HepG2 (cell line): ENCODE measurements around the gene PYGB. TPM values are rescaled to one million over a fixed set of nuclear protein-coding genes. Genes with fewer than 3 reads are reported as not detected.
A peak's percentile ranks its signal among the peaks of the same experiment; 100 is the strongest.

ENCODE experiments used
- ARNTL ChIP-seq: sonication (generic); formaldehyde crosslinking; IDR thresholded peaks from 2 replicates; pipeline ENCODE4 v1.4.0; 2020; ENCODE audit warnings: mild to moderate bottlenecking, missing genetic modification reagents
- DPF2 ChIP-seq: sonication (generic); formaldehyde crosslinking; IDR thresholded peaks from 2 replicates; pipeline ENCODE4 v1.4.0; 2020; ENCODE audit warnings: mild to moderate bottlenecking, low read depth, missing genetic modification reagents, borderline replicate concordance
- FOSL2 ChIP-seq: sonication (generic); formaldehyde crosslinking; IDR thresholded peaks from 2 replicates; pipeline ENCODE4 v1.4.0; 2020; ENCODE audit warnings: missing genetic modification reagents
- HNRNPLL ChIP-seq: fragments of 200-400 bp; formaldehyde crosslinking; IDR thresholded peaks from 2 replicates; pipeline ENCODE4 v1.6.1; 2017; ENCODE audit warnings: mild to moderate bottlenecking, low read depth, low read length; ENCODE audit not compliant: poor library complexity, severe bottlenecking
- MTA3 ChIP-seq: sonication (generic); formaldehyde crosslinking; IDR thresholded peaks from 2 replicates; pipeline ENCODE4 v1.4.0; 2020; ENCODE audit warnings: missing genetic modification reagents
- RBFOX2 ChIP-seq: fragments of 200-400 bp; formaldehyde crosslinking; IDR thresholded peaks from 2 replicates; pipeline ENCODE4 v1.6.1; 2017; ENCODE audit warnings: low read depth, mild to moderate bottlenecking, low read length
- RNF2 ChIP-seq: fragments of 450-650 bp; conservative IDR thresholded peaks from 2 replicates; pipeline ENCODE4 v1.6.1; 2016; ENCODE audit warnings: low read depth
- TEAD3 ChIP-seq: optimal IDR thresholded peaks from 2 replicates; pipeline ENCODE3; 2016; ENCODE audit warnings: borderline replicate concordance
- TP53 ChIP-seq: sonication (generic); formaldehyde crosslinking; conservative IDR thresholded peaks from 2 replicates; pipeline ENCODE4 v1.4.0; 2020; ENCODE audit warnings: missing genetic modification reagents
- ZNF343 ChIP-seq: sonication (generic); formaldehyde crosslinking; IDR thresholded peaks from 2 replicates; pipeline ENCODE4 v1.4.0; 2020; ENCODE audit warnings: mild to moderate bottlenecking, missing genetic modification reagents
- ZNF510 ChIP-seq: sonication (generic); formaldehyde crosslinking; IDR thresholded peaks from 2 replicates; pipeline ENCODE4 v1.4.0; 2020; ENCODE audit warnings: low read depth, mild to moderate bottlenecking, missing genetic modification reagents
- ZSCAN25 ChIP-seq: sonication (generic); formaldehyde crosslinking; IDR thresholded peaks from 2 replicates; pipeline ENCODE4 v1.8.0; 2022; ENCODE audit warnings: mild to moderate bottlenecking, missing genetic modification reagents
- polyA plus RNA-seq, 8 experiments: library from polyadenylated mRNA; depleted of rRNA in 3 of 8; stranded (reverse) in 7 of 8; unstranded in 1 of 8; fragments of >200 nt; fragmentation: Illumina TruSeq in 4 of 8; extraction: Trizol in 4 of 8; gene quantifications; 2 replicates each; pipeline versions ENCODE4 v1.2.1 to v1.2.3, GENCODE V29; 2011 to 2016; ENCODE audit warnings: low read depth in 4 of 8, missing spikeins in 1 of 8, mixed read lengths in 1 of 8; ENCODE audit not compliant: insufficient read depth in 1 of 8
- total RNA-seq, 5 experiments: library from RNA; depleted of rRNA; stranded (reverse); fragments of >200 nt; fragmentation: Illumina TruSeq; extraction: Trizol; gene quantifications; 2 replicates each; pipeline ENCODE4 v1.2.3, GENCODE V29; 2016; ENCODE audit warnings: low read depth in 1 of 5
- TF ChIP-seq, protein P1 (sequence below): sonication (generic); formaldehyde crosslinking; IDR thresholded peaks from 2 replicates; pipeline ENCODE4 v1.8.0; 2022; ENCODE audit warnings: low read depth, missing genetic modification reagents
- TF ChIP-seq, protein P2 (sequence below): sonication (generic); formaldehyde crosslinking; IDR thresholded peaks from 2 replicates; pipeline ENCODE4 v1.5.1; 2020; ENCODE audit warnings: mild to moderate bottlenecking, missing genetic modification reagents, borderline replicate concordance
- TF ChIP-seq, protein P3 (sequence below): sonication (generic); formaldehyde crosslinking; IDR thresholded peaks from 2 replicates; pipeline ENCODE4 v1.4.0; 2020; ENCODE audit warnings: mild to moderate bottlenecking, low read depth, missing genetic modification reagents
- TF ChIP-seq, protein P4 (sequence below): sonication (generic); formaldehyde crosslinking; conservative IDR thresholded peaks from 2 replicates; pipeline ENCODE4 v1.5.0; 2020; ENCODE audit warnings: missing genetic modification reagents
- TF ChIP-seq, protein P5 (sequence below): sonication (generic); formaldehyde crosslinking; IDR thresholded peaks from 2 replicates; pipeline ENCODE4 v1.4.0; 2020; ENCODE audit warnings: missing genetic modification reagents

The PYGB gene
- total and polyA plus RNA-seq, 2 of the 13 experiments (the other 11 are each of a cell fraction or from before 2014, with no cell fraction given), result 24.2 to 86.3 TPM

- TF ChIP-seq, protein P1, sequence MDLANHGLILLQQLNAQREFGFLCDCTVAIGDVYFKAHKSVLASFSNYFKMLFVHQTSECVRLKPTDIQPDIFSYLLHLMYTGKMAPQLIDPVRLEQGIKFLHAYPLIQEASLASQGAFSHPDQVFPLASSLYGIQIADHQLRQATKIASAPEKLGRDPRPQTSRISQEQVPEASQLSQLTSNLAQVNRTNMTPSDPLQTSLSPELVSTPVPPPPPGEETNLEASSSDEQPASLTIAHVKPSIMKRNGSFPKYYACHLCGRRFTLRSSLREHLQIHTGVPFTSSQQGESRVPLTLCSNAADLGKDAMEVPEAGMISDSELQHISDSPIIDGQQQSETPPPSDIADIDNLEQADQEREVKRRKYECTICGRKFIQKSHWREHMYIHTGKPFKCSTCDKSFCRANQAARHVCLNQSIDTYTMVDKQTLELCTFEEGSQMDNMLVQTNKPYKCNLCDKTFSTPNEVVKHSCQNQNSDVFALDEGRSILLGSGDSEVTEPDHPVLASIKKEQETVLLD (CRISPR knock-in tag), result peak; percentile 91
- TF ChIP-seq ZNF510 (0 out of 2 replicates have a peak, but pooled peaks have one; percentile 53), DPF2 (CRISPR knock-in tag) (0 out of 2 replicates have a peak, but pooled peaks have one; percentile 18), HNRNPLL (peak; percentile 96), RNF2 (peak; percentile 91; the same call in 1 of the 2 replicates), TP53 (CRISPR knock-in tag) (peak; percentile 89), RBFOX2 (peak; percentile 97), ARNTL (CRISPR knock-in tag) (peak; percentile 82; the same call in 1 of the 2 replicates), ZSCAN25 (CRISPR knock-in tag) (0 out of 2 replicates have a peak, but pooled peaks have one; percentile 54), FOSL2 (CRISPR knock-in tag) (peak; percentile 66), TEAD3 (CRISPR knock-in tag) (peak; percentile 55), ZNF343 (CRISPR knock-in tag) (peak; percentile 100), MTA3 (CRISPR knock-in tag) (no peak)
- TF ChIP-seq, protein P2, sequence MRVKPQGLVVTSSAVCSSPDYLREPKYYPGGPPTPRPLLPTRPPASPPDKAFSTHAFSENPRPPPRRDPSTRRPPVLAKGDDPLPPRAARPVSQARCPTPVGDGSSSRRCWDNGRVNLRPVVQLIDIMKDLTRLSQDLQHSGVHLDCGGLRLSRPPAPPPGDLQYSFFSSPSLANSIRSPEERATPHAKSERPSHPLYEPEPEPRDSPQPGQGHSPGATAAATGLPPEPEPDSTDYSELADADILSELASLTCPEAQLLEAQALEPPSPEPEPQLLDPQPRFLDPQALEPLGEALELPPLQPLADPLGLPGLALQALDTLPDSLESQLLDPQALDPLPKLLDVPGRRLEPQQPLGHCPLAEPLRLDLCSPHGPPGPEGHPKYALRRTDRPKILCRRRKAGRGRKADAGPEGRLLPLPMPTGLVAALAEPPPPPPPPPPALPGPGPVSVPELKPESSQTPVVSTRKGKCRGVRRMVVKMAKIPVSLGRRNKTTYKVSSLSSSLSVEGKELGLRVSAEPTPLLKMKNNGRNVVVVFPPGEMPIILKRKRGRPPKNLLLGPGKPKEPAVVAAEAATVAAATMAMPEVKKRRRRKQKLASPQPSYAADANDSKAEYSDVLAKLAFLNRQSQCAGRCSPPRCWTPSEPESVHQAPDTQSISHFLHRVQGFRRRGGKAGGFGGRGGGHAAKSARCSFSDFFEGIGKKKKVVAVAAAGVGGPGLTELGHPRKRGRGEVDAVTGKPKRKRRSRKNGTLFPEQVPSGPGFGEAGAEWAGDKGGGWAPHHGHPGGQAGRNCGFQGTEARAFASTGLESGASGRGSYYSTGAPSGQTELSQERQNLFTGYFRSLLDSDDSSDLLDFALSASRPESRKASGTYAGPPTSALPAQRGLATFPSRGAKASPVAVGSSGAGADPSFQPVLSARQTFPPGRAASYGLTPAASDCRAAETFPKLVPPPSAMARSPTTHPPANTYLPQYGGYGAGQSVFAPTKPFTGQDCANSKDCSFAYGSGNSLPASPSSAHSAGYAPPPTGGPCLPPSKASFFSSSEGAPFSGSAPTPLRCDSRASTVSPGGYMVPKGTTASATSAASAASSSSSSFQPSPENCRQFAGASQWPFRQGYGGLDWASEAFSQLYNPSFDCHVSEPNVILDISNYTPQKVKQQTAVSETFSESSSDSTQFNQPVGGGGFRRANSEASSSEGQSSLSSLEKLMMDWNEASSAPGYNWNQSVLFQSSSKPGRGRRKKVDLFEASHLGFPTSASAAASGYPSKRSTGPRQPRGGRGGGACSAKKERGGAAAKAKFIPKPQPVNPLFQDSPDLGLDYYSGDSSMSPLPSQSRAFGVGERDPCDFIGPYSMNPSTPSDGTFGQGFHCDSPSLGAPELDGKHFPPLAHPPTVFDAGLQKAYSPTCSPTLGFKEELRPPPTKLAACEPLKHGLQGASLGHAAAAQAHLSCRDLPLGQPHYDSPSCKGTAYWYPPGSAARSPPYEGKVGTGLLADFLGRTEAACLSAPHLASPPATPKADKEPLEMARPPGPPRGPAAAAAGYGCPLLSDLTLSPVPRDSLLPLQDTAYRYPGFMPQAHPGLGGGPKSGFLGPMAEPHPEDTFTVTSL (CRISPR knock-in tag), result no peak
- TF ChIP-seq, protein P3, sequence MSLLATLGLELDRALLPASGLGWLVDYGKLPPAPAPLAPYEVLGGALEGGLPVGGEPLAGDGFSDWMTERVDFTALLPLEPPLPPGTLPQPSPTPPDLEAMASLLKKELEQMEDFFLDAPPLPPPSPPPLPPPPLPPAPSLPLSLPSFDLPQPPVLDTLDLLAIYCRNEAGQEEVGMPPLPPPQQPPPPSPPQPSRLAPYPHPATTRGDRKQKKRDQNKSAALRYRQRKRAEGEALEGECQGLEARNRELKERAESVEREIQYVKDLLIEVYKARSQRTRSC, result peak; percentile 97; the same call in 1 of the 2 replicates
- TF ChIP-seq, protein P4, sequence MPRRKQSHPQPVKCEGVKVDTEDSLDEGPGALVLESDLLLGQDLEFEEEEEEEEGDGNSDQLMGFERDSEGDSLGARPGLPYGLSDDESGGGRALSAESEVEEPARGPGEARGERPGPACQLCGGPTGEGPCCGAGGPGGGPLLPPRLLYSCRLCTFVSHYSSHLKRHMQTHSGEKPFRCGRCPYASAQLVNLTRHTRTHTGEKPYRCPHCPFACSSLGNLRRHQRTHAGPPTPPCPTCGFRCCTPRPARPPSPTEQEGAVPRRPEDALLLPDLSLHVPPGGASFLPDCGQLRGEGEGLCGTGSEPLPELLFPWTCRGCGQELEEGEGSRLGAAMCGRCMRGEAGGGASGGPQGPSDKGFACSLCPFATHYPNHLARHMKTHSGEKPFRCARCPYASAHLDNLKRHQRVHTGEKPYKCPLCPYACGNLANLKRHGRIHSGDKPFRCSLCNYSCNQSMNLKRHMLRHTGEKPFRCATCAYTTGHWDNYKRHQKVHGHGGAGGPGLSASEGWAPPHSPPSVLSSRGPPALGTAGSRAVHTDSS (CRISPR knock-in tag), result 0 out of 2 replicates have a peak, but pooled peaks have one; percentile 65
- TF ChIP-seq, protein P5, sequence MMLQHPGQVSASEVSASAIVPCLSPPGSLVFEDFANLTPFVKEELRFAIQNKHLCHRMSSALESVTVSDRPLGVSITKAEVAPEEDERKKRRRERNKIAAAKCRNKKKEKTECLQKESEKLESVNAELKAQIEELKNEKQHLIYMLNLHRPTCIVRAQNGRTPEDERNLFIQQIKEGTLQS, result peak; percentile 74
Observed at GRCh38 chr20:25247956-25248785, at the start of gene PYGB (continued).
